AG04449 (cell line): Measurements from ENCODE around the gene TTC24.

Experiments used
- CTCF ChIA-PET: fragments of 350-600 bp; formaldehyde crosslinking; extraction: SDS; loops from one replicate; lab custom pipeline; 2021; ENCODE audit warnings: antibody characterized with exemption; lab: Yijun Ruan, JAX
- POLR2A ChIA-PET: fragments of 400-600, 350-600 bp; formaldehyde crosslinking; extraction: SDS; loops from one replicate; lab custom pipeline; 2020; ENCODE audit warnings: antibody characterized with exemption, inconsistent platforms; lab: Yijun Ruan, JAX
- DNase-seq: peaks from one replicate; pipeline ENCODE4 v3.0.0-alpha.2; 2010; ENCODE audit warnings: low read depth, low spot score
- H3K4me3 ChIP-seq: 2 replicates; pipeline ENCODE4 v1.5.1; 2011; ENCODE audit warnings: low read depth, mild to moderate bottlenecking, control low read depth, low read length
- TF ChIP-seq, protein P1 (sequence below): IDR thresholded peaks from one replicate; pipeline ENCODE4 v1.5.1; 2011; ENCODE audit warnings: mild to moderate bottlenecking, moderate library complexity, low read length, control low read depth, inconsistent platforms; ENCODE audit not compliant: insufficient read depth; ENCODE audit errors: missing control alignments

TTC24 gene

DNA sequence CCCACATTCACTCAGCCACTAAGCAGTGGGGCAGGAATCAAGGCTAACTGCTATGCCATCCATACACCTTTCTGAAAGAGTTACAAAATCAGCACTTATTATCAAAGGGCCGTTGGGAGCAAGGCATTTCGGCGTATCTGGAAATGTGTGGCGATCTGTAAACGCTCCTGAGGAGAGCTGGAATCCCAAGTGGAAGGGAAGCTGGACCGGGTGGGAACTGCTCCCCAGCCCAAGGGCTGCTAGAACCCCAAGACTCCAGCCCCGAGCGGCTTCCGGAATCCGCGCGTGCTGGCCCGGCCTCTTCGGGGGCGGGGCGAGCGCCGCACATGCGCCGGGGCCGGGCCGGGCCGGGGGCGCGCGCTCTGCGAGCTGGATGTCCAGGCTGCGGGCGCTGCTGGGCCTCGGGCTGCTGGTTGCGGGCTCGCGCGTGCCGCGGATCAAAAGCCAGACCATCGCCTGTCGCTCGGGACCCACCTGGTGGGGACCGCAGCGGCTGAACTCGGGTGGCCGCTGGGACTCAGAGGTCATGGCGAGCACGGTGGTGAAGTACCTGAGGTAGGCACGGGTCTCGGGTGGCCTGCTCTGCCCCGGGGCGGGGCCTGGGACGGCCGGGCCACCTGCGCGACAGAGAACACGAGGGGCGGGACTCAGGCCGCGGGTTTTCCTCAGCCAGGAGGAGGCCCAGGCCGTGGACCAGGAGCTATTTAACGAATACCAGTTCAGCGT is 12.1 kb downstream of the TTC24 start, which contains the start of gene NAXE:
TSS of gene NAXE (plus strand) at position 345 of the 726 bp plus-strand sequence. CDS start at position 374, 29 bp downstream.
- H3K4me3 ChIP-seq, result peak within 1 kb of the TSS; percentile 83
- POLR2A ChIA-PET, result interaction anchor here (0.5 to 1.9 kb wide), 10 partner anchors 9 to 326 kb away, joined by 3 to 6 read pairs (median 4); partner anchors contain the start of gene GPATCH4
- TF ChIP-seq, protein P1, sequence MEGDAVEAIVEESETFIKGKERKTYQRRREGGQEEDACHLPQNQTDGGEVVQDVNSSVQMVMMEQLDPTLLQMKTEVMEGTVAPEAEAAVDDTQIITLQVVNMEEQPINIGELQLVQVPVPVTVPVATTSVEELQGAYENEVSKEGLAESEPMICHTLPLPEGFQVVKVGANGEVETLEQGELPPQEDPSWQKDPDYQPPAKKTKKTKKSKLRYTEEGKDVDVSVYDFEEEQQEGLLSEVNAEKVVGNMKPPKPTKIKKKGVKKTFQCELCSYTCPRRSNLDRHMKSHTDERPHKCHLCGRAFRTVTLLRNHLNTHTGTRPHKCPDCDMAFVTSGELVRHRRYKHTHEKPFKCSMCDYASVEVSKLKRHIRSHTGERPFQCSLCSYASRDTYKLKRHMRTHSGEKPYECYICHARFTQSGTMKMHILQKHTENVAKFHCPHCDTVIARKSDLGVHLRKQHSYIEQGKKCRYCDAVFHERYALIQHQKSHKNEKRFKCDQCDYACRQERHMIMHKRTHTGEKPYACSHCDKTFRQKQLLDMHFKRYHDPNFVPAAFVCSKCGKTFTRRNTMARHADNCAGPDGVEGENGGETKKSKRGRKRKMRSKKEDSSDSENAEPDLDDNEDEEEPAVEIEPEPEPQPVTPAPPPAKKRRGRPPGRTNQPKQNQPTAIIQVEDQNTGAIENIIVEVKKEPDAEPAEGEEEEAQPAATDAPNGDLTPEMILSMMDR, result no peak
- CTCF ChIA-PET, result interaction anchor here (0.7 to 4.5 kb wide), 12 partner anchors 9 to 206 kb away, joined by 3 to 51 read pairs (median 5); partner anchors contain the start of genes GPATCH4 and MEF2D
- no peak for DNase-seq

DNA sequence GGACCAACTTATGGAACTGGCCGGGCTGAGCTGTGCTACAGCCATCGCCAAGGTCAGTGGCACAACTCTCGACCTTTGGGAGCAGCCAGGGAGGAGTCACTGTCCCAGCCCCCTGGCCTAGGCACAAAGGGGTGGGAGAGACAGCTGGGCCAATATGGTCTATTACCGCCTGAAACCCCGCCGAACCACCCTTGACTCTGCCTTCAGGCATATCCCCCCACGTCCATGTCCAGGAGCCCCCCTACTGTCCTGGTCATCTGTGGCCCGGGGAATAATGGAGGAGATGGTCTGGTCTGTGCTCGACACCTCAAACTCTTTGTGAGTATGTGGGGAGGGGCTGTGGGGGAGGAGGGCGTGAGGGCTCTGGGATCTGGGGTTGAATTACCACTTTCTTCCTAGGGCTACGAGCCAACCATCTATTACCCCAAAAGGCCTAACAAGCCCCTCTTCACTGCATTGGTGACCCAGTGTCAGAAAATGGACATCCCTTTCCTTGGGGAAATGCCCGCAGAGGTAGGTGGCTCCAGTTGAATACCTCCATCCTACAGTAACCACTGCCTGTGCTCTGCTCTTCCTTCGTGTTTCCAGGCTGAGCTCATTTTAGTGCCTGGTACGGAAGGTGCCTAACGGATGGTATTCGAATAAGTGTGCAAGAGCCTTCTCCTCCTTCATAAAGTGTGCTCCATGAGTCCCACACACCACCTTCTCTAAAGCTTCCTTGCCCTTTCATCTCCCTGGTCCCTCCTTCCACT is 12.8 kb downstream of the TTC24 start:
- ChIA-PET POLR2A (interaction anchor here (0.8 to 1.9 kb wide), 5 partner anchors 8 to 88 kb away, joined by 4 to 6 read pairs (median 4); partner anchors contain the start of gene GPATCH4), CTCF (interaction anchor here (1.0 to 4.5 kb wide), 11 partner anchors 10 to 207 kb away, joined by 3 to 51 read pairs (median 5); partner anchors contain the start of genes GPATCH4 and MEF2D)
- H3K4me3 ChIP-seq, result peak overlapping the region; percentile 83
- TF ChIP-seq, protein P1, result no peak
- no peak for DNase-seq

DNA sequence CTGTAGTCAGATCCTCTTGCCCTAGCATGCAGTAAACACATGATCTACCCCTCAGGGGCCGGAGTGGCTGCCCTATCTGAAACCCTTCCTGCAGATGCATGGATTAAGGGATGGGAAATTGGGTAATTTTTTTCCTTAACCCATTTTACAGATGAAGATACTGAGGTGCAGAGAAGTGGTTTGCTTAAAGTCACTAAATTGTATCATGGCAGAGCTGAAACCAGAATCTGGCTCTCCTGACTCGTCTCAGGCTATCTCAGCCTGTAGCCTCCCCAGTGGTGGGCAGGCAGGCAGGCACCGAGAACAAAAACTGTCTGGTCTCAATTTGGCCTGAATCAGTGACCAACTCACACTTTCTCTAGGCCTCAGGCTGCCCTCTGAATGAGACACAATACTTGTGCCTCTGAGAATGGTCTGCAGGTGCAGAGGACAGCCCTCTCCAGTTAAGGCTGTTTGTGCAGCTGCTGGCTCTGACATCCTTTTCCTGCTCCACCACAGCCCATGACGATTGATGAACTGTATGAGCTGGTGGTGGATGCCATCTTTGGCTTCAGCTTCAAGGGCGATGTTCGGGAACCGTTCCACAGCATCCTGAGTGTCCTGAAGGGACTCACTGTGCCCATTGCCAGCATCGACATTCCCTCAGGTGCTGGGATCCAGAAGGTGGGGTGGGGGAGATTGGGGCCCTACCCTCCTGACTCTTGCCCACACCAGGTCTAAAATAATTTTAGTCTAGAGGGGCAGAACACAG is 13.6 kb downstream of the TTC24 start:
- POLR2A ChIA-PET, result interaction anchor here (0.8 kb wide), 1 partner anchor 11 kb away, joined by 4 read pairs; no protein-coding TSS in a partner anchor
- H3K4me3 ChIP-seq, result no peak overlapping the region
- TF ChIP-seq, protein P1, result no peak
- DNase-seq, result no peak
- CTCF ChIA-PET, result interaction anchor here (0.6 to 4.5 kb wide), 11 partner anchors 8 to 208 kb away, joined by 3 to 51 read pairs (median 5); partner anchors contain the start of gene GPATCH4

DNA sequence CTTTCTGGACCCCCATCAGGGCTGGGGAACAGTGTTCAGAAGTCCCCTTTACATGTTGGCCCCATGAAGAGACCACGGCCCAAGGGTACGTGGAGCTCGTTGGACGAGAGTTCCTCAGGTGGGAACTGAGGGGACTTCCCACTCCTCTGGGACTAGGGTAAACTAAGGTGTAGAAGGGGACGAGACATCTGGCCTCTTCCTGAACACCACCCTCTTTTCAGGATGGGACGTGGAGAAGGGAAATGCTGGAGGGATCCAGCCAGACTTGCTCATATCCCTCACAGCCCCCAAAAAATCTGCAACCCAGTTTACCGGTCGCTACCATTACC is 14.1 kb downstream of the TTC24 start:
- no peak overlapping the region for H3K4me3 ChIP-seq
- TF ChIP-seq, protein P1, result no peak
- POLR2A ChIA-PET, result no interaction called here
- DNase-seq, result no peak
- CTCF ChIA-PET, result interaction anchor here (0.6 to 4.5 kb wide), 11 partner anchors 8 to 208 kb away, joined by 3 to 51 read pairs (median 4); partner anchors contain the start of gene GPATCH4

DNA sequence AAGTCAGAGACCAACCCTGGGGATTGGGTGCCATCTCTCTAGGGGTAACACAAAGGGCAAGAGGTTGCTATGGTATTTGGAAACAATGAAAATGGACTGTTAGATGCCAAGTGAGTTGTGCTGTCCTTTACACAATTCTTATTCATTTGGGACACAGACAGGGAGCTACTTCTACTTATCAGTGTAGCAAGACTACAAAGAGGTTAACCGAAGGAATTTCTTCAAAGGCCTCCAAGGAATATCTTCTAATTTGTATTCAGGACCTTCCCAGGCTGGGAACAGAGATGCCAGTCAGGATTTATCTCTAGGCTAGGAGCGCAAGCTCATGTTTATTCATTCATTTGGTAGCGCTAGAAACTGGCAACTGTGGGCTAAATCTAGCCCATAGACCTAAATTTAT is 14.7 kb downstream of the TTC24 start:
- POLR2A ChIA-PET, result interaction anchor here (0.6 kb wide), 1 partner anchor 94 kb away, joined by 4 read pairs; no protein-coding TSS in a partner anchor
- no peak overlapping the region for H3K4me3 ChIP-seq
- no peak for DNase-seq
- TF ChIP-seq, protein P1, result no peak
- CTCF ChIA-PET, result interaction anchor here (0.6 to 4.5 kb wide), 11 partner anchors 9 to 209 kb away, joined by 3 to 51 read pairs (median 4); partner anchors contain the start of gene GPATCH4
